Measurements from ENCODE around the gene TSTD1. TPM values are rescaled to one million over a fixed set of nuclear protein-coding genes. Genes with fewer than 3 reads are reported as not detected.
"Not testable (repeated sequence)": the region's sequence is repeated elsewhere in the genome, so short reads cannot be mapped to it uniquely, and the experiment has no call there.

The TSTD1 gene
- total RNA-seq, 1 donor from 2014 or later = 42.6 TPM

GRCh38 chr1:161007369-161007768 is 31.4 kb downstream of the TSTD1 start:
- no peak for DNase-seq

- no peak for DNase-seq
Observed at GRCh38 chr1:161006563-161006962, 32.2 kb downstream of the TSTD1 start.

GRCh38 chr1:161001525-161001924 is 37.2 kb downstream of the TSTD1 start:
- no peak for DNase-seq

- no peak for DNase-seq
Observed at GRCh38 chr1:161000736-161001480, 37.9 kb downstream of the TSTD1 start.

GRCh38 chr1:160999376-160999775 is 39.4 kb downstream of the TSTD1 start:
- DNase-seq = no peak

GRCh38 chr1:160997323-160998038 is 41.3 kb downstream of the TSTD1 start:
- no peak for DNase-seq

GRCh38 chr1:160996178-160996577 is 42.6 kb downstream of the TSTD1 start:
- DNase-seq = no peak

GRCh38 chr1:160993544-160994193 is 45.1 kb downstream of the TSTD1 start:
- DNase-seq = no peak

GRCh38 chr1:160992036-160992435 is 46.7 kb downstream of the TSTD1 start:
- DNase-seq = not testable (repeated sequence)

Small RNAs within 50 kb of the gene (small RNA-seq; reads per million reads assigned to genes)
- not detected for gene AL591806.2

Other genes with a start within 250 kb of the TSTD1 start
- not detected for gene LY9, start 242.8 kb downstream of the TSTD1 start, total RNA-seq
- gene CD244, start 176.1 kb downstream of the TSTD1 start, total RNA-seq = not detected
- gene ITLN1, start 153.8 kb downstream of the TSTD1 start, total RNA-seq = 0.47 TPM
- not detected for gene ITLN2, start 84.2 kb downstream of the TSTD1 start, total RNA-seq
- gene F11R, start 17.8 kb downstream of the TSTD1 start, total RNA-seq = 10.9 TPM
- gene USF1, start 7.0 kb upstream of the TSTD1 start, total RNA-seq = 131 TPM
- gene ARHGAP30, start 30.9 kb upstream of the TSTD1 start, total RNA-seq = 1.7 TPM
- gene NECTIN4, start 50.6 kb upstream of the TSTD1 start, total RNA-seq = not detected
- 0.78 TPM for gene KLHDC9, start 59.4 kb upstream of the TSTD1 start, total RNA-seq
- gene PFDN2, start 79.1 kb upstream of the TSTD1 start, total RNA-seq = 33.8 TPM
- gene NIT1, start 79.1 kb upstream of the TSTD1 start, total RNA-seq = 18.7 TPM
- 26.8 TPM for gene DEDD, start 93.7 kb upstream of the TSTD1 start, total RNA-seq
- gene UFC1, start 115.0 kb upstream of the TSTD1 start, total RNA-seq = 99.4 TPM
- 10.6 TPM for gene USP21, start 120.5 kb upstream of the TSTD1 start, total RNA-seq
- gene PPOX, start 127.5 kb upstream of the TSTD1 start, total RNA-seq = 25.4 TPM
- 21.4 TPM for gene B4GALT3, start 138.5 kb upstream of the TSTD1 start, total RNA-seq
- 0.62 TPM for gene ADAMTS4, start 160.1 kb upstream of the TSTD1 start, total RNA-seq
- 85.2 TPM for gene NDUFS2, start 163.4 kb upstream of the TSTD1 start, total RNA-seq
- gene FCER1G, start 176.3 kb upstream of the TSTD1 start, total RNA-seq = 1.6 TPM
- not detected for gene APOA2, start 184.7 kb upstream of the TSTD1 start, total RNA-seq
- 20.1 TPM for gene TOMM40L, start 187.1 kb upstream of the TSTD1 start, total RNA-seq
- gene NR1I3, start 199.2 kb upstream of the TSTD1 start, total RNA-seq = 0.47 TPM
- gene PCP4L1, start 219.8 kb upstream of the TSTD1 start, total RNA-seq = 3.1 TPM